Liver (tissue), 9 donors: ENCODE results near the gene ST3GAL5. TPM values are rescaled to one million over a fixed set of nuclear protein-coding genes. Genes with fewer than 3 reads are reported as not detected.

ENCODE experiments used
- DNase-seq: peaks from one replicate; pipeline ENCODE4 v3.0.0-alpha.2; 2017; ENCODE audit warnings: low spot score
- H3K27ac ChIP-seq, 2 donors: one replicate each; pipeline ENCODE4 v1.7.0; 2013; ENCODE audit warnings: inconsistent platforms in 2 of 2, low read length in 2 of 2, control low read depth in 1 of 2, low read depth in 1 of 2, mild to moderate bottlenecking in 1 of 2
- H3K27me3 ChIP-seq, 4 donors: one replicate each; pipeline versions ENCODE4 v1.6.1 to v1.7.0; 2013; ENCODE audit warnings: low read length in 3 of 4, inconsistent platforms in 1 of 4, mild to moderate bottlenecking in 1 of 4, moderate library complexity in 1 of 4; ENCODE audit not compliant: control insufficient read depth in 4 of 4, insufficient read depth in 4 of 4
- H3K36me3 ChIP-seq, 4 donors: one replicate each; pipeline versions ENCODE4 v1.6.1 to v1.7.0; 2013; ENCODE audit warnings: low read length in 3 of 4, mild to moderate bottlenecking in 3 of 4, low read depth in 1 of 4, moderate library complexity in 1 of 4; ENCODE audit not compliant: control insufficient read depth in 4 of 4, insufficient read depth in 3 of 4
- H3K4me1 ChIP-seq, 4 donors: one replicate each; pipeline versions ENCODE4 v1.6.1 to v1.7.0; 2013; ENCODE audit warnings: low read length in 3 of 4, mild to moderate bottlenecking in 3 of 4, moderate library complexity in 1 of 4; ENCODE audit not compliant: control insufficient read depth in 4 of 4, insufficient read depth in 4 of 4
- H3K4me3 ChIP-seq, 3 donors: one replicate each; pipeline versions ENCODE4 v1.6.1 to v1.7.0; 2013; ENCODE audit warnings: low read length in 3 of 3, control low read depth in 1 of 3, low read depth in 1 of 3, mild to moderate bottlenecking in 1 of 3
- H3K9ac ChIP-seq, 2 donors: one replicate each; pipeline ENCODE4 v1.7.0; 2013; ENCODE audit warnings: low read length in 2 of 2, mild to moderate bottlenecking in 2 of 2, moderate library complexity in 2 of 2, control low read depth in 1 of 2, low read depth in 1 of 2
- H3K9me3 ChIP-seq, 4 donors: one replicate each; pipeline versions ENCODE4 v1.6.1 to v1.7.0; 2013; ENCODE audit warnings: low read length in 3 of 4; ENCODE audit not compliant: control insufficient read depth in 4 of 4
- EGR1 ChIP-seq, 2 donors: IDR thresholded peaks; 2 replicates each; pipeline ENCODE4 v1.6.1; 2016 to 2018; ENCODE audit warnings: antibody characterized with exemption in 2 of 2, low read depth in 2 of 2
- FOXA1 ChIP-seq: IDR thresholded peaks from 2 replicates; pipeline ENCODE4 v1.6.1; 2016; ENCODE audit warnings: antibody characterized with exemption
- FOXA2 ChIP-seq: IDR thresholded peaks from 2 replicates; pipeline ENCODE4 v1.6.1; 2016; ENCODE audit warnings: antibody characterized with exemption
- GABPA ChIP-seq, 2 donors: IDR thresholded peaks in 1 of 2; conservative IDR thresholded peaks in 1 of 2; 2 replicates each; pipeline ENCODE4 v1.6.1; 2016; ENCODE audit warnings: antibody characterized with exemption in 2 of 2, mild to moderate bottlenecking in 1 of 2, moderate library complexity in 1 of 2
- HNF4A ChIP-seq, 2 donors: conservative IDR thresholded peaks; 2 replicates each; pipeline ENCODE4 v1.6.1; 2016; ENCODE audit warnings: antibody characterized with exemption in 2 of 2, mild to moderate bottlenecking in 2 of 2
- HNF4G ChIP-seq: IDR thresholded peaks from 2 replicates; pipeline ENCODE4 v1.6.1; 2016; ENCODE audit warnings: antibody characterized with exemption
- JUND ChIP-seq, 2 donors: IDR thresholded peaks; 2 replicates each; pipeline ENCODE4 v1.6.1; 2016; ENCODE audit warnings: antibody characterized with exemption in 2 of 2
- NR2F2 ChIP-seq: IDR thresholded peaks from 2 replicates; pipeline ENCODE4 v1.6.1; 2016; ENCODE audit warnings: antibody characterized with exemption
- RAD21 ChIP-seq, 2 donors: IDR thresholded peaks; 2 replicates each; pipeline ENCODE4 v1.6.1; 2016; ENCODE audit warnings: antibody characterized with exemption in 2 of 2, mild to moderate bottlenecking in 2 of 2
- RXRA ChIP-seq, 2 donors: IDR thresholded peaks; 2 replicates each; pipeline ENCODE4 v1.6.1; 2017 to 2018; ENCODE audit warnings: antibody characterized with exemption in 2 of 2, mild to moderate bottlenecking in 1 of 2
- SP1 ChIP-seq: IDR thresholded peaks from 2 replicates; pipeline ENCODE4 v1.6.1; 2018; ENCODE audit warnings: antibody characterized with exemption, mild to moderate bottlenecking
- TAF1 ChIP-seq: conservative IDR thresholded peaks from 2 replicates; pipeline ENCODE4 v1.6.1; 2016; ENCODE audit warnings: antibody characterized with exemption, mild to moderate bottlenecking
- YY1 ChIP-seq: IDR thresholded peaks from 2 replicates; pipeline ENCODE4 v1.6.1; 2016; ENCODE audit warnings: antibody characterized with exemption, mild to moderate bottlenecking
- WGBS: extraction: QIAGEN DNeasy Blood & Tissue Kit; methylation state at CpG from one replicate; pipeline ENCODE4 v1.1.7; 2013; 5-methylcytosine and 5-hydroxymethylcytosine counted together
- polyA plus RNA-seq, 2 donors: library from polyadenylated mRNA; stranded (reverse) in 1 of 2; unstranded in 1 of 2; fragments of 200-250 nt in 1 of 2; fragments of >200 nt in 1 of 2; fragmentation: Nextera tagmentation in 1 of 2; extraction: Ambion mirVana in 1 of 2; gene quantifications; one replicate each; pipeline versions ENCODE4 v1.2.1 to v1.2.3, GENCODE V29; 2013 to 2015
- total RNA-seq, 2 donors: library from RNA; depleted of rRNA; stranded (reverse); fragments of >200 nt; gene quantifications; one replicate each; pipeline ENCODE4 v1.2.3, GENCODE V29; 2014
- TF ChIP-seq, protein P1 (sequence below): fragments of 150-350 bp; IDR thresholded peaks from 2 replicates; pipeline ENCODE4 v1.5.1; 2017; ENCODE audit warnings: improper control_type of control experiment, low read depth, low read length; ENCODE audit not compliant: missing input control
- TF ChIP-seq, protein P2 (sequence below): IDR thresholded peaks from 2 replicates; pipeline ENCODE4 v1.6.1; 2016; ENCODE audit warnings: antibody characterized with exemption
- TF ChIP-seq, protein P3 (sequence below): IDR thresholded peaks from 2 replicates; pipeline ENCODE4 v1.6.1; 2016; ENCODE audit warnings: antibody characterized with exemption
- TF ChIP-seq, protein P4 (sequence below): IDR thresholded peaks from 2 replicates; pipeline ENCODE4 v1.6.1; 2016; ENCODE audit warnings: antibody characterized with exemption
- TF ChIP-seq, protein P5 (sequence below): IDR thresholded peaks from 2 replicates; pipeline ENCODE4 v1.6.1; 2016; ENCODE audit warnings: antibody characterized with exemption, mild to moderate bottlenecking
- donor health status: healthy.
- donor health status: healthy.
- donor health status: healthy.
- donor health status: healthy.
- donor health status: healthy.

Gene ST3GAL5
- total and polyA plus RNA-seq, 4 donors = 4.5 to 17.0 (median 9.0) TPM

DNA sequence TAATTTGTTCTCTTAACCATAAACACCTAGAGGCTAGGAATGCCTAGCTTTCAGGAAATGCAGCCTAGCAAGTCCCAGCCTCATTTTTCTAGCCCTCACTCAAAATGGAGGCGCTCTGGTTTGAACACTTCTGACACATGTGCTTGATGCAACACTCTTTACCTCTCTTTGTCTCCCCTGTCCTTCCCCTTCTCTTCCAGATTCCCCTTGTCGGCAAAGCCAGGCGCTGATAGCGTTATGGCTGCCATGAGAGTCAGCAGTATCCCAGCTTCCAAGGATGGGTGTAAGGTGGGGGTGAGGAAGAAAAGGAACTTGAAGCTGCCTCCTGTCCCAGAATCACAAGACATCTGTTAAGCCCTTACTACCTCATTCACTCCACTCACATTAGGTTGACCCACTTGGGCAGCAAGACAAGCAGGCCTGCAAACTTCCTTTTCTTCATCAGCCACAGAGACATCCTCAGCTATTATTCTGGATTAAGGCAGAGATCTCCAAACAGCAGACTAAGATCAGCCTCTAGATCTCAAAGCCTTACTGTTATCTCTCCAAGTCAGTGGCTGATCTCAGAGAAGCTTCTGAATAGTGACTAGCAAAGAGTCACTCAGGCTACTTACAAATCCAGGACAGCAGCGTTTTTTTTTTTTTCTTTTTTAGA is 1.9 kb upstream of the ST3GAL5 start:
- DNase-seq = no peak
- Histone ChIP-seq H3K27ac (no peak overlapping the region), H3K27me3 (no peaks in the 10 kb centered on the region), H3K9me3 (no peaks in the 10 kb centered on the region), H3K9ac (no peak overlapping the region), H3K4me1 (peaks cover 5 to 34% (median 17%) of the 10 kb centered on the region in 4 donors), H3K36me3 (no peaks in the 10 kb centered on the region), H3K4me3 (no peak overlapping the region)
- 87% methylated on average over 5 of the region's 5 CpGs for WGBS
- TF ChIP-seq EGR1 (IDR thresholded peaks at IDR 0.05; ENCODE audit: low read depth in 2 of 2) (no peak), HNF4G (no peak), RXRA (IDR thresholded peaks at IDR 0.05) (no peak), FOXA2 (no peak), TAF1 (no peak), YY1 (no peak), FOXA1 (no peak), GABPA (IDR thresholded peaks at IDR 0.05 in 1 of 2, conservative IDR thresholded peaks at IDR 0.05 in 1 of 2) (no peak), JUND (IDR thresholded peaks at IDR 0.05) (no peak), SP1 (no peak), HNF4A (conservative IDR thresholded peaks at IDR 0.05) (no peak), NR2F2 (no peak), RAD21 (IDR thresholded peaks at IDR 0.05) (no peak)
- TF ChIP-seq, protein P1, sequence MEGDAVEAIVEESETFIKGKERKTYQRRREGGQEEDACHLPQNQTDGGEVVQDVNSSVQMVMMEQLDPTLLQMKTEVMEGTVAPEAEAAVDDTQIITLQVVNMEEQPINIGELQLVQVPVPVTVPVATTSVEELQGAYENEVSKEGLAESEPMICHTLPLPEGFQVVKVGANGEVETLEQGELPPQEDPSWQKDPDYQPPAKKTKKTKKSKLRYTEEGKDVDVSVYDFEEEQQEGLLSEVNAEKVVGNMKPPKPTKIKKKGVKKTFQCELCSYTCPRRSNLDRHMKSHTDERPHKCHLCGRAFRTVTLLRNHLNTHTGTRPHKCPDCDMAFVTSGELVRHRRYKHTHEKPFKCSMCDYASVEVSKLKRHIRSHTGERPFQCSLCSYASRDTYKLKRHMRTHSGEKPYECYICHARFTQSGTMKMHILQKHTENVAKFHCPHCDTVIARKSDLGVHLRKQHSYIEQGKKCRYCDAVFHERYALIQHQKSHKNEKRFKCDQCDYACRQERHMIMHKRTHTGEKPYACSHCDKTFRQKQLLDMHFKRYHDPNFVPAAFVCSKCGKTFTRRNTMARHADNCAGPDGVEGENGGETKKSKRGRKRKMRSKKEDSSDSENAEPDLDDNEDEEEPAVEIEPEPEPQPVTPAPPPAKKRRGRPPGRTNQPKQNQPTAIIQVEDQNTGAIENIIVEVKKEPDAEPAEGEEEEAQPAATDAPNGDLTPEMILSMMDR = no peak
- TF ChIP-seq, protein P2, sequence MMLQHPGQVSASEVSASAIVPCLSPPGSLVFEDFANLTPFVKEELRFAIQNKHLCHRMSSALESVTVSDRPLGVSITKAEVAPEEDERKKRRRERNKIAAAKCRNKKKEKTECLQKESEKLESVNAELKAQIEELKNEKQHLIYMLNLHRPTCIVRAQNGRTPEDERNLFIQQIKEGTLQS = no peak
- TF ChIP-seq, protein P3, sequence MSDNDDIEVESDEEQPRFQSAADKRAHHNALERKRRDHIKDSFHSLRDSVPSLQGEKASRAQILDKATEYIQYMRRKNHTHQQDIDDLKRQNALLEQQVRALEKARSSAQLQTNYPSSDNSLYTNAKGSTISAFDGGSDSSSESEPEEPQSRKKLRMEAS = no peak
- TF ChIP-seq, protein P4, sequence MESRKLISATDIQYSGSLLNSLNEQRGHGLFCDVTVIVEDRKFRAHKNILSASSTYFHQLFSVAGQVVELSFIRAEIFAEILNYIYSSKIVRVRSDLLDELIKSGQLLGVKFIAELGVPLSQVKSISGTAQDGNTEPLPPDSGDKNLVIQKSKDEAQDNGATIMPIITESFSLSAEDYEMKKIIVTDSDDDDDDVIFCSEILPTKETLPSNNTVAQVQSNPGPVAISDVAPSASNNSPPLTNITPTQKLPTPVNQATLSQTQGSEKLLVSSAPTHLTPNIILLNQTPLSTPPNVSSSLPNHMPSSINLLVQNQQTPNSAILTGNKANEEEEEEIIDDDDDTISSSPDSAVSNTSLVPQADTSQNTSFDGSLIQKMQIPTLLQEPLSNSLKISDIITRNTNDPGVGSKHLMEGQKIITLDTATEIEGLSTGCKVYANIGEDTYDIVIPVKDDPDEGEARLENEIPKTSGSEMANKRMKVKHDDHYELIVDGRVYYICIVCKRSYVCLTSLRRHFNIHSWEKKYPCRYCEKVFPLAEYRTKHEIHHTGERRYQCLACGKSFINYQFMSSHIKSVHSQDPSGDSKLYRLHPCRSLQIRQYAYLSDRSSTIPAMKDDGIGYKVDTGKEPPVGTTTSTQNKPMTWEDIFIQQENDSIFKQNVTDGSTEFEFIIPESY = no peak
- TF ChIP-seq, protein P5, sequence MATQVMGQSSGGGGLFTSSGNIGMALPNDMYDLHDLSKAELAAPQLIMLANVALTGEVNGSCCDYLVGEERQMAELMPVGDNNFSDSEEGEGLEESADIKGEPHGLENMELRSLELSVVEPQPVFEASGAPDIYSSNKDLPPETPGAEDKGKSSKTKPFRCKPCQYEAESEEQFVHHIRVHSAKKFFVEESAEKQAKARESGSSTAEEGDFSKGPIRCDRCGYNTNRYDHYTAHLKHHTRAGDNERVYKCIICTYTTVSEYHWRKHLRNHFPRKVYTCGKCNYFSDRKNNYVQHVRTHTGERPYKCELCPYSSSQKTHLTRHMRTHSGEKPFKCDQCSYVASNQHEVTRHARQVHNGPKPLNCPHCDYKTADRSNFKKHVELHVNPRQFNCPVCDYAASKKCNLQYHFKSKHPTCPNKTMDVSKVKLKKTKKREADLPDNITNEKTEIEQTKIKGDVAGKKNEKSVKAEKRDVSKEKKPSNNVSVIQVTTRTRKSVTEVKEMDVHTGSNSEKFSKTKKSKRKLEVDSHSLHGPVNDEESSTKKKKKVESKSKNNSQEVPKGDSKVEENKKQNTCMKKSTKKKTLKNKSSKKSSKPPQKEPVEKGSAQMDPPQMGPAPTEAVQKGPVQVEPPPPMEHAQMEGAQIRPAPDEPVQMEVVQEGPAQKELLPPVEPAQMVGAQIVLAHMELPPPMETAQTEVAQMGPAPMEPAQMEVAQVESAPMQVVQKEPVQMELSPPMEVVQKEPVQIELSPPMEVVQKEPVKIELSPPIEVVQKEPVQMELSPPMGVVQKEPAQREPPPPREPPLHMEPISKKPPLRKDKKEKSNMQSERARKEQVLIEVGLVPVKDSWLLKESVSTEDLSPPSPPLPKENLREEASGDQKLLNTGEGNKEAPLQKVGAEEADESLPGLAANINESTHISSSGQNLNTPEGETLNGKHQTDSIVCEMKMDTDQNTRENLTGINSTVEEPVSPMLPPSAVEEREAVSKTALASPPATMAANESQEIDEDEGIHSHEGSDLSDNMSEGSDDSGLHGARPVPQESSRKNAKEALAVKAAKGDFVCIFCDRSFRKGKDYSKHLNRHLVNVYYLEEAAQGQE = no peak
